ENCODE results near the gene CNTROB. TPM values are rescaled to one million over a fixed set of nuclear protein-coding genes. Genes with fewer than 3 reads are reported as not detected.

CNTROB gene
- total and polyA plus RNA-seq, 9 donors, result 15.8 to 41.0 (median 35.0) TPM

Other genes starting within 250 kb of the CNTROB start
- 17.9 TPM for gene TP53, start 244.7 kb upstream of the CNTROB start, total RNA-seq
- 10 to 100 TPM; 33.8 to 51.8 (median 40.9) TPM for gene TP53, start 244.7 kb upstream of the CNTROB start, polyA plus RNA-seq (ENCODE audit: insufficient read depth in 1 of 8, insufficient read length in 8 of 8, low replicate concordance in 1 of 8)
- gene WRAP53, start 243.7 kb upstream of the CNTROB start, total RNA-seq, result 5.9 TPM
- 10 to 100 TPM in 1 of 8 donors, 1 to 10 TPM in 7; 7.9 to 10.0 (median 8.3) TPM for gene WRAP53, start 243.7 kb upstream of the CNTROB start, polyA plus RNA-seq (ENCODE audit: insufficient read depth in 1 of 8, insufficient read length in 8 of 8, low replicate concordance in 1 of 8)
- gene EFNB3, start 227.0 kb upstream of the CNTROB start, total RNA-seq, result 3.6 TPM
- gene EFNB3, start 227.0 kb upstream of the CNTROB start, polyA plus RNA-seq (ENCODE audit: insufficient read depth in 1 of 8, insufficient read length in 8 of 8, low replicate concordance in 1 of 8), result 10 to 100 TPM in 1 of 8 donors, 1 to 10 TPM in 7; 4.0 to 11.6 (median 7.0) TPM
- 4.6 TPM for gene DNAH2, start 214.5 kb upstream of the CNTROB start, total RNA-seq
- 10 to 100 TPM in 2 of 8 donors, 1 to 10 TPM in 6; 3.9 to 18.3 (median 6.2) TPM for gene DNAH2, start 214.5 kb upstream of the CNTROB start, polyA plus RNA-seq (ENCODE audit: insufficient read depth in 1 of 8, insufficient read length in 8 of 8, low replicate concordance in 1 of 8)
- gene KDM6B, start 98.0 kb upstream of the CNTROB start, total RNA-seq, result 5.4 TPM
- gene KDM6B, start 98.0 kb upstream of the CNTROB start, polyA plus RNA-seq (ENCODE audit: insufficient read depth in 1 of 8, insufficient read length in 8 of 8, low replicate concordance in 1 of 8), result 10 to 100 TPM; 10.9 to 20.1 (median 15.9) TPM
- 18.4 TPM for gene TMEM88, start 77.1 kb upstream of the CNTROB start, total RNA-seq
- gene TMEM88, start 77.1 kb upstream of the CNTROB start, polyA plus RNA-seq (ENCODE audit: insufficient read depth in 1 of 8, insufficient read length in 8 of 8, low replicate concordance in 1 of 8), result 10 to 100 TPM; 22.4 to 30.3 (median 27.9) TPM
- 97.7 TPM for gene NAA38, start 74.6 kb upstream of the CNTROB start, total RNA-seq
- 10 to 100 TPM; 44.6 to 65.7 (median 54.2) TPM for gene NAA38, start 74.6 kb upstream of the CNTROB start, polyA plus RNA-seq (ENCODE audit: insufficient read depth in 1 of 8, insufficient read length in 8 of 8, low replicate concordance in 1 of 8)
- gene CYB5D1, start 74.2 kb upstream of the CNTROB start, total RNA-seq, result 5.9 TPM
- gene CYB5D1, start 74.2 kb upstream of the CNTROB start, polyA plus RNA-seq (ENCODE audit: insufficient read depth in 1 of 8, insufficient read length in 8 of 8, low replicate concordance in 1 of 8), result 1 to 10 TPM; 6.5 to 9.3 (median 7.4) TPM
- gene CHD3, start 43.4 kb upstream of the CNTROB start, total RNA-seq, result 47.6 TPM
- gene CHD3, start 43.4 kb upstream of the CNTROB start, polyA plus RNA-seq (ENCODE audit: insufficient read depth in 1 of 8, insufficient read length in 8 of 8, low replicate concordance in 1 of 8), result 100 to 1,000 TPM in 1 of 8 donors, 10 to 100 TPM in 7; 54.6 to 124 (median 78.2) TPM
- 3.0 TPM for gene RNF227, start 15.9 kb upstream of the CNTROB start, total RNA-seq
- gene RNF227, start 15.9 kb upstream of the CNTROB start, polyA plus RNA-seq (ENCODE audit: insufficient read depth in 1 of 8, insufficient read length in 8 of 8, low replicate concordance in 1 of 8), result 1 to 10 TPM; 2.5 to 4.1 (median 3.0) TPM
- gene KCNAB3, start 2.4 kb upstream of the CNTROB start, total RNA-seq, result 2.4 TPM
- gene KCNAB3, start 2.4 kb upstream of the CNTROB start, polyA plus RNA-seq (ENCODE audit: insufficient read depth in 1 of 8, insufficient read length in 8 of 8, low replicate concordance in 1 of 8), result 1 to 10 TPM; 3.5 to 9.5 (median 5.2) TPM
- 14.3 TPM for gene TRAPPC1, start 260 bp upstream of the CNTROB start, total RNA-seq
- gene TRAPPC1, start 260 bp upstream of the CNTROB start, polyA plus RNA-seq (ENCODE audit: insufficient read depth in 1 of 8, insufficient read length in 8 of 8, low replicate concordance in 1 of 8), result 100 to 1,000 TPM in 4 of 8 donors, 10 to 100 TPM in 4; 83.3 to 107 (median 101) TPM
- gene GUCY2D, start 70.4 kb downstream of the CNTROB start, total RNA-seq, result under 0.01 TPM
- gene GUCY2D, start 70.4 kb downstream of the CNTROB start, polyA plus RNA-seq (ENCODE audit: insufficient read depth in 1 of 8, insufficient read length in 8 of 8, low replicate concordance in 1 of 8), result under 1 TPM in 2 of 8 donors, not detected in 6; 0.04 to 0.11 TPM
- gene ALOX15B, start 106.9 kb downstream of the CNTROB start, total RNA-seq, result 0.31 TPM
- gene ALOX15B, start 106.9 kb downstream of the CNTROB start, polyA plus RNA-seq (ENCODE audit: insufficient read depth in 1 of 8, insufficient read length in 8 of 8, low replicate concordance in 1 of 8), result under 1 TPM; 0.05 to 0.59 (median 0.30) TPM
- not detected for gene ALOX12B, start 155.5 kb downstream of the CNTROB start, total RNA-seq
- gene ALOX12B, start 155.5 kb downstream of the CNTROB start, polyA plus RNA-seq (ENCODE audit: insufficient read depth in 1 of 8, insufficient read length in 8 of 8, low replicate concordance in 1 of 8), result not detected
- gene ALOXE3, start 186.3 kb downstream of the CNTROB start, total RNA-seq, result not detected
- gene ALOXE3, start 186.3 kb downstream of the CNTROB start, polyA plus RNA-seq (ENCODE audit: insufficient read depth in 1 of 8, insufficient read length in 8 of 8, low replicate concordance in 1 of 8), result not detected
- gene HES7, start 191.9 kb downstream of the CNTROB start, total RNA-seq, result 0.27 TPM
- gene HES7, start 191.9 kb downstream of the CNTROB start, polyA plus RNA-seq (ENCODE audit: insufficient read depth in 1 of 8, insufficient read length in 8 of 8, low replicate concordance in 1 of 8), result under 1 TPM in 6 of 8 donors, not detected in 2; 0.08 to 0.28 (median 0.13) TPM
- gene PER1, start 220.2 kb downstream of the CNTROB start, total RNA-seq, result 25.6 TPM
- 100 to 1,000 TPM in 1 of 8 donors, 10 to 100 TPM in 7; 42.4 to 103 (median 63.9) TPM for gene PER1, start 220.2 kb downstream of the CNTROB start, polyA plus RNA-seq (ENCODE audit: insufficient read depth in 1 of 8, insufficient read length in 8 of 8, low replicate concordance in 1 of 8)
- 10.9 TPM for gene VAMP2, start 230.7 kb downstream of the CNTROB start, total RNA-seq
- 10 to 100 TPM; 55.7 to 77.2 (median 62.3) TPM for gene VAMP2, start 230.7 kb downstream of the CNTROB start, polyA plus RNA-seq (ENCODE audit: insufficient read depth in 1 of 8, insufficient read length in 8 of 8, low replicate concordance in 1 of 8)
- gene TMEM107, start 244.2 kb downstream of the CNTROB start, total RNA-seq, result 17.7 TPM
- 1 to 10 TPM; 6.1 to 9.2 (median 7.1) TPM for gene TMEM107, start 244.2 kb downstream of the CNTROB start, polyA plus RNA-seq (ENCODE audit: insufficient read depth in 1 of 8, insufficient read length in 8 of 8, low replicate concordance in 1 of 8)

Data from muscle of leg (tissue), 9 donors.